ENCODE results near the gene COL26A1. TPM values are rescaled to one million over a fixed set of nuclear protein-coding genes. Genes with fewer than 3 reads are reported as not detected.
"Not testable (repeated sequence)": the region's sequence is repeated elsewhere in the genome, so short reads cannot be mapped to it uniquely, and the experiment has no call there.

COL26A1 gene
- total RNA-seq, 2 experiments from 2014 or later, result not detected

- no peaks in the 10 kb centered on the region for H3K9me3 ChIP-seq (ENCODE audit: control insufficient read depth in 1 of 2, insufficient read depth in 1 of 2, low read length in 2 of 2)
- ATAC-seq (ENCODE audit: poor library complexity) (no peak), DNase-seq (no peak)
- H3K36me3 ChIP-seq (ENCODE audit: insufficient read depth, low read length), result no peaks in the 10 kb centered on the region
- no peak for TF ChIP-seq CTCF (IDR thresholded peaks at IDR 0.05)
- Mint-ChIP-seq H3K4me3 (no peak overlapping the region), H3K27ac (no peak overlapping the region), H3K36me3 (ENCODE audit: low read depth) (no peaks in the 10 kb centered on the region), H3K9me3 (no peaks in the 10 kb centered on the region), H3K4me1 (ENCODE audit: low read depth) (no peaks in the 10 kb centered on the region), H3K27me3 (peaks cover 8% of the 10 kb centered on the region)
- H3K27me3 ChIP-seq (ENCODE audit: control insufficient read depth in 1 of 2, insufficient read depth in 2 of 2, low read length in 2 of 2), result no peaks in the 10 kb centered on the region
- H3K4me3 ChIP-seq (ENCODE audit: low read length), result no peak overlapping the region
- H3K4me1 ChIP-seq (ENCODE audit: insufficient read depth, low read length), result no peaks in the 10 kb centered on the region
- intact Hi-C loops (cut with DNase I, micrococcal nuclease), result no loop called here
- H3K27ac ChIP-seq (ENCODE audit: low read depth in 1 of 2, low read length in 2 of 2), result no peak overlapping the region
- ChIA-PET CTCF (no interaction called here), POLR2A (no interaction called here)
Measured at GRCh38 chr7:101496017-101496416, 133.3 kb downstream of the COL26A1 start.

- CTCF ChIA-PET, result no interaction called here
- no peak for DNase-seq
- no peak overlapping the region for H3K27ac ChIP-seq (ENCODE audit: low read depth in 1 of 2, low read length in 2 of 2)
- H3K27me3 ChIP-seq (ENCODE audit: control insufficient read depth in 1 of 2, insufficient read depth in 2 of 2, low read length in 2 of 2), result no peaks in the 10 kb centered on the region
- H3K9me3 ChIP-seq (ENCODE audit: control insufficient read depth in 1 of 2, insufficient read depth in 1 of 2, low read length in 2 of 2), result no peaks in the 10 kb centered on the region
- H3K4me1 ChIP-seq (ENCODE audit: insufficient read depth, low read length), result no peaks in the 10 kb centered on the region
- H3K27me3 Mint-ChIP-seq, result peaks cover 1% of the 10 kb centered on the region
- no peaks in the 10 kb centered on the region for H3K36me3 Mint-ChIP-seq (ENCODE audit: low read depth)
- no peak for ATAC-seq (ENCODE audit: poor library complexity)
- no peaks in the 10 kb centered on the region for H3K4me1 Mint-ChIP-seq (ENCODE audit: low read depth)
- intact Hi-C loops (cut with DNase I, micrococcal nuclease), result no loop called here
- no peak overlapping the region for H3K4me3 ChIP-seq (ENCODE audit: low read length)
- no peak overlapping the region for H3K4me3 Mint-ChIP-seq
- no peaks in the 10 kb centered on the region for H3K36me3 ChIP-seq (ENCODE audit: insufficient read depth, low read length)
- TF ChIP-seq CTCF (IDR thresholded peaks at IDR 0.05), result no peak
- POLR2A ChIA-PET, result no interaction called here
- no peak overlapping the region for H3K27ac Mint-ChIP-seq
- H3K9me3 Mint-ChIP-seq, result no peaks in the 10 kb centered on the region
Measured at GRCh38 chr7:101501351-101501750, 138.7 kb downstream of the COL26A1 start.

- Mint-ChIP-seq H3K4me1 (ENCODE audit: low read depth) (peaks cover 1% of the 10 kb centered on the region), H3K9me3 (no peaks in the 10 kb centered on the region), H3K27ac (no peak overlapping the region), H3K36me3 (ENCODE audit: low read depth) (no peaks in the 10 kb centered on the region), H3K4me3 (no peak overlapping the region), H3K27me3 (no peaks in the 10 kb centered on the region)
- DNase-seq (no peak), ATAC-seq (ENCODE audit: poor library complexity) (no peak)
- ChIA-PET CTCF (no interaction called here), POLR2A (no interaction called here)
- H3K27ac ChIP-seq (ENCODE audit: low read depth in 1 of 2, low read length in 2 of 2), result no peak overlapping the region
- no peaks in the 10 kb centered on the region for H3K36me3 ChIP-seq (ENCODE audit: insufficient read depth, low read length)
- H3K4me1 ChIP-seq (ENCODE audit: insufficient read depth, low read length), result peaks cover 2% of the 10 kb centered on the region
- no peaks in the 10 kb centered on the region for H3K9me3 ChIP-seq (ENCODE audit: control insufficient read depth in 1 of 2, insufficient read depth in 1 of 2, low read length in 2 of 2)
- no peak for TF ChIP-seq CTCF (IDR thresholded peaks at IDR 0.05)
- H3K27me3 ChIP-seq (ENCODE audit: control insufficient read depth in 1 of 2, insufficient read depth in 2 of 2, low read length in 2 of 2), result no peaks in the 10 kb centered on the region
- intact Hi-C loops (cut with DNase I, micrococcal nuclease), result no loop called here
- no peak overlapping the region for H3K4me3 ChIP-seq (ENCODE audit: low read length)
Measured at GRCh38 chr7:101502466-101503098, 139.9 kb downstream of the COL26A1 start.

GRCh38 chr7:101505510-101505909 is 142.8 kb downstream of the COL26A1 start:
- H3K4me1 ChIP-seq (ENCODE audit: insufficient read depth, low read length); DNase-seq; H3K27ac Mint-ChIP-seq; H3K27ac ChIP-seq (ENCODE audit: low read depth in 1 of 2, low read length in 2 of 2); CTCF ChIA-PET; ATAC-seq (ENCODE audit: poor library complexity); POLR2A ChIA-PET; H3K9me3 ChIP-seq (ENCODE audit: control insufficient read depth in 1 of 2, insufficient read depth in 1 of 2, low read length in 2 of 2); H3K9me3 Mint-ChIP-seq; H3K4me3 Mint-ChIP-seq; H3K36me3 Mint-ChIP-seq (ENCODE audit: low read depth); H3K36me3 ChIP-seq (ENCODE audit: insufficient read depth, low read length); H3K4me3 ChIP-seq (ENCODE audit: low read length); H3K27me3 ChIP-seq (ENCODE audit: control insufficient read depth in 1 of 2, insufficient read depth in 2 of 2, low read length in 2 of 2); H3K4me1 Mint-ChIP-seq (ENCODE audit: low read depth): not testable (repeated sequence)
- intact Hi-C loops (cut with DNase I, micrococcal nuclease), result loop anchor here (5.0 kb wide), 2 partner anchors 93 to 143 kb away; partner anchors contain the start of gene COL26A1 (in 1 of the 2)
- H3K27me3 Mint-ChIP-seq, result peaks cover 10% of the 10 kb centered on the region
